Limb (tissue), 2 donors: ENCODE measurements around the gene TRPM3.

Source experiments
- DNase-seq, 2 donors: peaks; one replicate each; pipeline ENCODE4 v3.0.0-alpha.2; 2016; ENCODE audit errors: extremely low spot score in 2 of 2

Gene TRPM3

GRCh38 chr9:70488793-70489105 is 632.7 kb downstream of the TRPM3 start:
- no peak for DNase-seq

GRCh38 chr9:70488098-70488792 is 633.2 kb downstream of the TRPM3 start:
- no peak for DNase-seq

GRCh38 chr9:70486127-70486526 is 635.3 kb downstream of the TRPM3 start:
- no peak for DNase-seq

GRCh38 chr9:70485273-70485858 is 636.1 kb downstream of the TRPM3 start:
- no peak for DNase-seq

- no peak for DNase-seq
Measured at GRCh38 chr9:70484232-70485130, 636.9 kb downstream of the TRPM3 start.

GRCh38 chr9:70481471-70481870 is 640.0 kb downstream of the TRPM3 start:
- no peak for DNase-seq

- DNase-seq: peak; percentile 40 to 64
Measured at GRCh38 chr9:70480405-70480980, 640.9 kb downstream of the TRPM3 start.

GRCh38 chr9:70479880-70480291 is 641.5 kb downstream of the TRPM3 start:
- DNase-seq: no peak
